Mesenchymal stem cell (in vitro differentiated cells and primary cell): ENCODE data around the gene PITX3.

Experiments
- DNase-seq: peaks from one replicate; pipeline ENCODE4 v3.0.0-alpha.2; 2013
- H2AFZ ChIP-seq: one replicate; pipeline ENCODE4 v1.6.1; 2013; ENCODE audit warnings: low read depth, mild to moderate bottlenecking, control low read depth, inconsistent platforms, low read length, moderate library complexity
- H2AK5ac ChIP-seq: 2 replicates; pipeline ENCODE4 v1.6.1; 2013; ENCODE audit warnings: low read length, moderate library complexity, mild to moderate bottlenecking, inconsistent platforms; ENCODE audit not compliant: severe bottlenecking
- H2BK120ac ChIP-seq: one replicate; pipeline ENCODE4 v1.6.1; 2013; ENCODE audit warnings: low read depth, mild to moderate bottlenecking, inconsistent platforms, low read length, moderate library complexity
- H2BK12ac ChIP-seq, 2 experiments: one replicate each; pipeline ENCODE4 v1.6.1; 2013; ENCODE audit warnings: inconsistent platforms in 2 of 2, low read length in 2 of 2, mild to moderate bottlenecking in 2 of 2, moderate library complexity in 2 of 2, control low read depth in 1 of 2
- H2BK15ac ChIP-seq: one replicate; pipeline ENCODE4 v1.6.1; 2013; ENCODE audit warnings: mild to moderate bottlenecking, low read depth, inconsistent platforms; ENCODE audit not compliant: poor library complexity, severe bottlenecking
- H2BK5ac ChIP-seq: 2 replicates; pipeline ENCODE4 v1.6.1; 2013; ENCODE audit warnings: low read depth, mild to moderate bottlenecking, low read length, control low read depth, inconsistent platforms; ENCODE audit not compliant: poor library complexity, severe bottlenecking
- H3K14ac ChIP-seq, 2 experiments: one replicate each; pipeline ENCODE4 v1.6.1; 2013; ENCODE audit warnings: inconsistent platforms in 2 of 2, low read length in 2 of 2, control low read depth in 1 of 2, mild to moderate bottlenecking in 1 of 2, moderate library complexity in 1 of 2
- H3K18ac ChIP-seq, 2 experiments: one replicate each; pipeline ENCODE4 v1.6.1; 2013; ENCODE audit warnings: inconsistent platforms in 2 of 2, low read length in 2 of 2, control low read depth in 1 of 2, low read depth in 1 of 2, mild to moderate bottlenecking in 1 of 2
- H3K23ac ChIP-seq, 2 experiments: one replicate each; pipeline ENCODE4 v1.6.1; 2013; ENCODE audit warnings: inconsistent platforms in 2 of 2, low read length in 2 of 2, mild to moderate bottlenecking in 2 of 2, moderate library complexity in 2 of 2, control low read depth in 1 of 2
- H3K27ac ChIP-seq: 2 replicates; pipeline ENCODE4 v1.5.1; 2013; ENCODE audit warnings: mild to moderate bottlenecking, moderate library complexity, low read length, control low read depth, inconsistent platforms; ENCODE audit not compliant: poor library complexity, severe bottlenecking
- H3K27me3 ChIP-seq, 2 experiments: 2 replicates each; pipeline versions ENCODE4 v1.6.1 to v1.7.0; 2013; ENCODE audit warnings: low read length in 2 of 2, mild to moderate bottlenecking in 2 of 2, moderate library complexity in 2 of 2, control low read depth in 1 of 2, inconsistent platforms in 1 of 2; ENCODE audit not compliant: control insufficient read depth in 1 of 2, insufficient read depth in 1 of 2
- H3K36me3 ChIP-seq, 2 experiments: 2 replicates each; pipeline versions ENCODE4 v1.6.1 to v1.7.0; 2013; ENCODE audit warnings: low read length in 2 of 2, control low read depth in 1 of 2, inconsistent platforms in 1 of 2, low read depth in 1 of 2, mild to moderate bottlenecking in 1 of 2; ENCODE audit not compliant: insufficient read depth in 2 of 2, control insufficient read depth in 1 of 2
- H3K4ac ChIP-seq, 2 experiments: one replicate each; pipeline ENCODE4 v1.6.1; 2013; ENCODE audit warnings: inconsistent platforms in 2 of 2, low read length in 2 of 2, mild to moderate bottlenecking in 2 of 2, moderate library complexity in 2 of 2, control low read depth in 1 of 2, low read depth in 1 of 2
- H3K4me1 ChIP-seq: 2 replicates; pipeline ENCODE4 v1.6.1; 2013; ENCODE audit warnings: low read depth, low read length, control low read depth; ENCODE audit not compliant: control insufficient read depth, insufficient read depth
- H3K4me2 ChIP-seq: 2 replicates; pipeline ENCODE4 v1.6.1; 2013; ENCODE audit warnings: low read length, mild to moderate bottlenecking, inconsistent platforms; ENCODE audit not compliant: poor library complexity, severe bottlenecking
- H3K4me3 ChIP-seq, 2 experiments: 2 replicates each; pipeline versions ENCODE4 v1.5.1 to v1.7.0; 2013; ENCODE audit warnings: low read length in 2 of 2, mild to moderate bottlenecking in 2 of 2, control low read depth in 1 of 2, low read depth in 1 of 2; ENCODE audit not compliant: insufficient read depth in 1 of 2
- H3K79me1 ChIP-seq: replicated peaks from 2 replicates; pipeline ENCODE4 v1.6.1; 2013; ENCODE audit warnings: mild to moderate bottlenecking, control low read depth, low read length, inconsistent platforms; ENCODE audit not compliant: poor library complexity, severe bottlenecking
- H3K9ac ChIP-seq: 2 replicates; pipeline ENCODE4 v1.7.0; 2013; ENCODE audit warnings: mild to moderate bottlenecking, low read length, moderate library complexity
- H3K9me3 ChIP-seq: 2 replicates; pipeline ENCODE4 v1.7.0; 2013; ENCODE audit warnings: mild to moderate bottlenecking, low read length; ENCODE audit not compliant: control insufficient read depth
- H4K8ac ChIP-seq: one replicate; pipeline ENCODE4 v1.6.1; 2013; ENCODE audit warnings: inconsistent platforms, mild to moderate bottlenecking, low read length, moderate library complexity
- H4K91ac ChIP-seq: one replicate; pipeline ENCODE4 v1.6.1; 2013; ENCODE audit warnings: mild to moderate bottlenecking, low read length, inconsistent platforms
- WGBS: methylation state at CpG from one replicate; pipeline ENCODE4 v1.1.7; 2013; ENCODE audit warnings: mixed read lengths; 5-methylcytosine and 5-hydroxymethylcytosine counted together

PITX3 gene

DNA sequence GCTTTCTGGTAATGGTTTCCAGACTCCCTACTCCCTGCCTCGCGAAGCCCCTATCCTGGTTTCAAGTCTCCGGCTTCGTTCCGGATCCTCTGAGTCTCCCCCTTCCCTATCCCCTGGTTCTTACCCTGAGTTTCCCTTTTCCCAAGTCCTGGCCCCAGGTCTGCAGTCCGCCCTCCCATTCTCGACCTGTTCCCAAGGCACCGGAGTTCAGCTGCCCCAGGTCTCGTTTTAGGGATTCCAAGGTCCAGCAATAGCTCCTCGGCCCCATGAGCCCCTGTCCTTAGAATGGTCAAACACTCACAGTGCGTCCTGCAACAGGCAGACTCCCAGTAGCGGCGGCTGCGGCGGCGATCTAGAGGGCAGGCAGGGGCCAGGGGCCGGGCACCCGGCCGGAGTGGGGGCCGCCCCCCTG is 274 bp downstream of the PITX3 start:
- Histone ChIP-seq H3K9me3 (no peaks in the 10 kb centered on the region), H2BK15ac (no peak overlapping the region), H4K91ac (no peak overlapping the region), H2BK5ac (no peak overlapping the region), H3K23ac (peak overlapping the region in 1 of 2 experiments; percentile 14), H4K8ac (no peak overlapping the region), H2AK5ac (no peak overlapping the region), H3K4me1 (peaks cover 17% of the 10 kb centered on the region), H3K18ac (peak overlapping the region in 1 of 2 experiments; percentile 64), H3K36me3 (no peaks in the 10 kb centered on the region), H2BK120ac (no peak overlapping the region), H3K4me2 (peak overlapping the region; percentile 93), H3K27me3 (peaks cover 22 to 34% of the 10 kb centered on the region in 2 experiments), H3K79me1 (peaks cover 5% of the 10 kb centered on the region), H3K14ac (no peak overlapping the region), H3K4ac (no peak overlapping the region), H3K4me3 (peak overlapping the region; percentile 66 to 88), H3K27ac (no peak overlapping the region), H3K9ac (peak overlapping the region; percentile 49), H2BK12ac (no peak overlapping the region), H2AFZ (no peak overlapping the region)
- DNase-seq, result peak; percentile 39
- 3% methylated on average over 20 of the region's 20 CpGs for WGBS

- Histone ChIP-seq H3K27ac (no peak overlapping the region), H3K4me1 (peaks cover 22% of the 10 kb centered on the region), H2BK12ac (no peak overlapping the region), H2BK5ac (peak overlapping the region; percentile 35), H2AK5ac (no peak overlapping the region), H2BK120ac (no peak overlapping the region), H4K8ac (no peak overlapping the region), H3K36me3 (no peaks in the 10 kb centered on the region), H3K4ac (no peak overlapping the region), H3K27me3 (peaks cover 22 to 35% of the 10 kb centered on the region in 2 experiments), H3K79me1 (peaks cover 5% of the 10 kb centered on the region), H2BK15ac (peak overlapping the region; percentile 23), H3K18ac (no peak overlapping the region), H2AFZ (no peak overlapping the region), H3K4me2 (peak overlapping the region; percentile 93), H3K23ac (peak overlapping the region in 1 of 2 experiments; percentile 52), H4K91ac (no peak overlapping the region), H3K9ac (peak overlapping the region; percentile 49), H3K9me3 (no peaks in the 10 kb centered on the region), H3K4me3 (peak overlapping the region; percentile 66 to 88), H3K14ac (no peak overlapping the region)
- 27% methylated on average over 39 of the region's 39 CpGs for WGBS
- peak; percentile 39 for DNase-seq
Measured at GRCh38 chr10:102240467-102241031, 763 bp downstream of the PITX3 start.

- H3K27me3 ChIP-seq, result peaks cover 22 to 46% of the 10 kb centered on the region in 2 experiments
- H2BK5ac ChIP-seq, result no peak overlapping the region
- no peak overlapping the region for H3K4me3 ChIP-seq
- H4K8ac ChIP-seq, result no peak overlapping the region
- no peak overlapping the region for H2BK120ac ChIP-seq
- H3K23ac ChIP-seq, result peak overlapping the region in 1 of 2 experiments; percentile 6
- no peak overlapping the region for H2AFZ ChIP-seq
- no peak overlapping the region for H4K91ac ChIP-seq
- no peak overlapping the region for H3K27ac ChIP-seq
- H3K4me2 ChIP-seq, result no peak overlapping the region
- H3K36me3 ChIP-seq, result no peaks in the 10 kb centered on the region
- no peak overlapping the region for H2BK12ac ChIP-seq
- no peaks in the 10 kb centered on the region for H3K79me1 ChIP-seq
- no peak overlapping the region for H2BK15ac ChIP-seq
- no peak overlapping the region for H3K14ac ChIP-seq
- DNase-seq, result no peak
- H3K9ac ChIP-seq, result no peak overlapping the region
- WGBS, result 88% methylated on average over 2 of the region's 4 CpGs
- H3K4ac ChIP-seq, result no peak overlapping the region
- no peak overlapping the region for H3K18ac ChIP-seq
- peaks cover 24% of the 10 kb centered on the region for H3K4me1 ChIP-seq
- no peak overlapping the region for H2AK5ac ChIP-seq
- no peaks in the 10 kb centered on the region for H3K9me3 ChIP-seq
Measured at GRCh38 chr10:102237711-102238252, 3.5 kb downstream of the PITX3 start.

GRCh38 chr10:102236006-102236405 is 5.3 kb downstream of the PITX3 start:
- no peaks in the 10 kb centered on the region for H3K79me1 ChIP-seq
- H3K36me3 ChIP-seq, result no peaks in the 10 kb centered on the region
- H4K8ac ChIP-seq, result no peak overlapping the region
- H3K23ac ChIP-seq, result no peak overlapping the region
- no peak overlapping the region for H3K4me2 ChIP-seq
- no peak overlapping the region for H2AFZ ChIP-seq
- no peak overlapping the region for H2BK15ac ChIP-seq
- no peak overlapping the region for H3K14ac ChIP-seq
- no peak overlapping the region for H3K4me3 ChIP-seq
- H2AK5ac ChIP-seq, result no peak overlapping the region
- H3K9me3 ChIP-seq, result no peaks in the 10 kb centered on the region
- H2BK12ac ChIP-seq, result no peak overlapping the region
- H3K4ac ChIP-seq, result no peak overlapping the region
- 73% methylated on average over 8 of the region's 8 CpGs for WGBS
- H4K91ac ChIP-seq, result no peak overlapping the region
- H2BK120ac ChIP-seq, result no peak overlapping the region
- no peak overlapping the region for H3K9ac ChIP-seq
- no peak overlapping the region for H2BK5ac ChIP-seq
- peaks cover 22 to 51% of the 10 kb centered on the region in 2 experiments for H3K27me3 ChIP-seq
- peaks cover 21% of the 10 kb centered on the region for H3K4me1 ChIP-seq
- no peak overlapping the region for H3K18ac ChIP-seq
- no peak overlapping the region for H3K27ac ChIP-seq
- no peak for DNase-seq
